Measurements from ENCODE around the gene MEI1. TPM values are rescaled to one million over a fixed set of nuclear protein-coding genes. Genes with fewer than 3 reads are reported as not detected.

The MEI1 gene
- total RNA-seq, 4 donors from 2014 or later = 0.16 to 13.6 (median 6.3) TPM

DNA sequence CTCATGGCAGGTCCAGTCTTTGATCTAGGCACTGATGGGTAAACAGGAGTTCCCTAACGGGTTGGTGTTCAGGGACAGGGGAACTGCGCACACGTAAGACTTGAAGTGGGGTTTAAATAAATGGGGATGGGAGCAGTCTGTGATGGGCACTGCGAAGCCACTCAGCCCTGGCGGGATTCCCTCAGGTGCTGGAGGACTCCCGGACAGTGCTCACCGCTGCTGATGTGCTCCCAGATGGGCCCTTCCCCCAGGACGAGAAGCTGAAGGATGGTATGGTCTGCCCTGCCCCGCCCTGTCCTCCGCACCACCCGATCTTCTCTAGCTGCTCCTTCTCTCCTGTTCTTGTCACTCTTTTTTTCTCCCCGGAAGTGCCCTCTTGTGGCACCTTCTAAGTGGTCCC lies 110.7 kb downstream of the MEI1 start:
- TF ChIP-seq, protein P1, sequence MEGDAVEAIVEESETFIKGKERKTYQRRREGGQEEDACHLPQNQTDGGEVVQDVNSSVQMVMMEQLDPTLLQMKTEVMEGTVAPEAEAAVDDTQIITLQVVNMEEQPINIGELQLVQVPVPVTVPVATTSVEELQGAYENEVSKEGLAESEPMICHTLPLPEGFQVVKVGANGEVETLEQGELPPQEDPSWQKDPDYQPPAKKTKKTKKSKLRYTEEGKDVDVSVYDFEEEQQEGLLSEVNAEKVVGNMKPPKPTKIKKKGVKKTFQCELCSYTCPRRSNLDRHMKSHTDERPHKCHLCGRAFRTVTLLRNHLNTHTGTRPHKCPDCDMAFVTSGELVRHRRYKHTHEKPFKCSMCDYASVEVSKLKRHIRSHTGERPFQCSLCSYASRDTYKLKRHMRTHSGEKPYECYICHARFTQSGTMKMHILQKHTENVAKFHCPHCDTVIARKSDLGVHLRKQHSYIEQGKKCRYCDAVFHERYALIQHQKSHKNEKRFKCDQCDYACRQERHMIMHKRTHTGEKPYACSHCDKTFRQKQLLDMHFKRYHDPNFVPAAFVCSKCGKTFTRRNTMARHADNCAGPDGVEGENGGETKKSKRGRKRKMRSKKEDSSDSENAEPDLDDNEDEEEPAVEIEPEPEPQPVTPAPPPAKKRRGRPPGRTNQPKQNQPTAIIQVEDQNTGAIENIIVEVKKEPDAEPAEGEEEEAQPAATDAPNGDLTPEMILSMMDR (IDR thresholded peaks at IDR 0.05; ENCODE audit: low read depth) = no peak

DNA sequence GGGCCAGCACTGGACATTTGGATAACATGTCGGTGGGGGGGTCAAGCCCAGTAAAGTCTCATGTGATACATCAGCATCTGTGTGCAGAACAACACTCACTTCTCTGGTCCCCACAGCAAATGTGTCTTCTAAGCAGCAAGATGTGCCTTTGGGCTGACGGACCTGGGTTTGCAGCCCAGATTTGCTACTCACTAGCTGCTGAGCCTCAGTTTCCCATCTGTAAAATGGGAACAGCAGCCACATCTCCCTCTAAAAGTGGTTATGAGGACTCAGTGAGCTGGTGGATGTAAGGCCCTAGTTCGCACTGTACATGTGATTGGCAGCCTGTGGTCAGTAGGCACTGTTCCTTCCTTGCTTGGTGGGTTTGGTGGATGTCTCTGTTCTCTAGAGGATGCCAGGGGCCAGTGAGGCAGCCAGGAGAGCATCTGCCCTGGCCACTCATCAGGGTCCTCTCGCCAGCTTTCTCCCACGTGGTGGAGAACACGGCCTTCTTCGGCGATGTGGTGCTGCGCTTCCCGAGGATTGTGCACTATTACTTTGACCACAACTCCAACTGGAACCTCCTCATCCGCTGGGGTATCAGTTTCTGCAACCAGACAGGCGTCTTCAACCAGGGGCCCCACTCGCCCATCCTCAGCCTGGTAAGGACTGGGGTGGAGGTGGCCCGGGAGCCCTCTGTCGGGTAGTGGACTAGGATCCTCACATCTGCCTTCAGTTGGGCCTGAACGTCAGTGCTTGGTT lies 113.7 kb downstream of the MEI1 start:
- TF ChIP-seq, protein P1 (IDR thresholded peaks at IDR 0.05; ENCODE audit: low read depth) = no peak

DNA sequence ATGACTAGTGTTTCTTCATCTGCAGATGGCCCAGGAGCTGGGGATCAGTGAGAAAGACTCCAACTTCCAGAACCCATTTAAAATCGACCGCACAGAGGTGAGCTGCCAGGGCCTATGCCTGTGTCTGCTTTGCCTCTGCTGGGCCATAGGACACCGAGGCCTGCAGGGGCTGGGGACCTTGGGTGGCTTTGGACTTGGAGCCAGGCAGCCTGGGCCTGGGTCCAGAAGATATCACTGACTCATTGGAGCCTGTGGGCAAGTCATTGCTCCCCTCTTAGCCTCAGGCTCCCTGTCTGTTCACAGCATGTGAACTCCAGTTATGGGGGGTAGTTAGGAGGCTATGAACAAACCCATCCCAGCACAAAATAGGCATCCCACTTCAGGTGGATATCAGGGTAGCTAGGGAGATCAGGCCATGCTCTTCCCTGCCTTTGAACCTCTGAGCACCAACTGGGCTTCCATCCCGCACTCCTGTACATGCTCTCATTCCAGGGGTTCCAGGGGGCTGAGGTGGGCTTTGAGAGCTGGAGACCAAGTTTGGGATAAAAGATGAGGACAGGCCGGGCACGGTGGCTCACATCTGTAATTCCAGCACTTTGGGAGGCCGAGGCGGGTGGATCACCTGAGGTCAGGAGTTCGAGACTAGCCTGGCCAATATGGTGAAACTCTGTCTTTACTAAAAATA lies 114.6 kb downstream of the MEI1 start:
- TF ChIP-seq, protein P1 (IDR thresholded peaks at IDR 0.05; ENCODE audit: low read depth) = no peak

DNA sequence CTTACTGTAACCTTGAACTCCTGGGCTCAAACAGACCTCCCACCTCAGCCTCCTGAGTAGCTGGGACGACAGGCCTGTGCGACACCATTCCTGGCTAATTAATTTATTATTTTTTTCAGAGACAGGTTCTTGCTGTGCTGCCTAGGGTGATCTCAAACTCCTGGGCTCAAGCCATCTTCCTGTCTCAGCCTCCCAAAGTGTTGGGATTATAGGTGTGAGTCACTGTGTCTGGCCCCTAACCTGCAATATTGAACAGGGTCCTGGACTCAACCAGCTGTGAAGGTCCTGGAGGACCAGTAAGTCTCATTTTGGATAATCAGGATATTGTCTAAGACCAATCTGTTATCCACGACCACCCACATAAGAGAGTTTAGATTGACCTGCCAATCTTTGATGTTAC lies 116.4 kb downstream of the MEI1 start:
- TF ChIP-seq, protein P1 (IDR thresholded peaks at IDR 0.05; ENCODE audit: low read depth) = no peak

DNA sequence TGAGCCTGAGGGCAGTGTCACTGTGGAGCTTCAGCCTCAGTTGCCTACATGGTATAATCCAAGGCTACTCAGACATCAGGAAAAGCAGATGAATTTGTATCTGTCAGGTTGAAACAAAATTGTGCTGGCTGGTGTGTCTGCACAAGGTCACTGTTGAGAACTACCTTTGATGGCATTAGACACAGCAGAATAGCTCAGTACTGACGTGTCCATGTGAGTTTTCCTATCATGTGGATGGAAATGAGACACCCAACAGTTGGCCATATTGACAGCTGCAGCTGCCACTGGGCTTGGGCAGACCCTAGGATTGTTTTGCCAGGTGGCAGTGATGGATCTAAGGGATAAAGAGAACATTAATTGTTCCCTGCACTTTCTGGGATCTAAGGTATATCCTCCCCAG lies 116.9 kb downstream of the MEI1 start:
- TF ChIP-seq, protein P1 (IDR thresholded peaks at IDR 0.05; ENCODE audit: low read depth) = no peak

DNA sequence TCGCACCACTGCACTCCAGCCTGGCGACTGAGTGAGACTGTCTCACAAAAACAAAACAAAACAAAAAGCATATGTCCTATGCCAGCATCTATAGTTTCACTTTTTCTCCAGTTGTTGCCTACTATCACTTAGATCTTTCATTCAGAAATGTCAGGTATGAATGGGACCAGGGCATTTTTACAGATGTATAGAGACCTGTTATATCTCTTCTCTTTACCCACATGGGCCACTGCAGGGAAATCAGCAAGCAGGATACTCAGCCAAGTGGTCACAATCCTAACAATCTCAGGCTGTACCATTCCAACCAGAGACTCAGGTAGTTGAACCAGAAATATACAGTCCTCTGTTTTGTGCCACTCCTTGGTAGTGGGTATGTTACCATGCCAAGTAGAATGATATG lies 117.6 kb downstream of the MEI1 start:
- TF ChIP-seq, protein P1 (IDR thresholded peaks at IDR 0.05; ENCODE audit: low read depth) = no peak

DNA sequence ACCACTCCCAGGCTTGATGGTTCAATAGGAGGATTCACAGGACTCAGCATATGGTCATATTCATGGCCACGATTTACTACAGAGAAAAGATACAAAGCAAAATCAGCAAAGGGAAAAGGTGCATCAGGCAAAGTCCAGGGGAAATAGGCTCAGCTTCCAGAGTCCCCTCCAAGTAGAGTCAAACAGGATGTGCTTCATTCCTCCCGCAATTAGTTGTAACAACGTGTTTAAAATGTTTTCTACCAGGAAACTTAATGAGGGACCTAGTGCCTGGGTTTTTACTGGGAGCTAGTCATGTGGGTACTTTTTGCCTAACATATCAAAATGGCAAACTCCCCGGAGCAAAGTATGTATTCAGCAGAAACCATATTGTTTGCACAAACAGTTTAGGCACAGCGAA lies 118.7 kb downstream of the MEI1 start:
- TF ChIP-seq, protein P1 (IDR thresholded peaks at IDR 0.05; ENCODE audit: low read depth) = no peak
